HG03521 (cell line): ENCODE results near the gene TRAFD1.
"Not testable (repeated sequence)": the region's sequence is repeated elsewhere in the genome, so short reads cannot be mapped to it uniquely, and the experiment has no call there.

Source experiments
- ATAC-seq: cut with Tn5 transposase; IDR thresholded peaks from one replicate; pipeline ENCODE4 v1.9.1; 2021; ENCODE audit warnings: mild to moderate bottlenecking, moderate library complexity; ENCODE audit not compliant: unreplicated experiment

Gene TRAFD1

DNA sequence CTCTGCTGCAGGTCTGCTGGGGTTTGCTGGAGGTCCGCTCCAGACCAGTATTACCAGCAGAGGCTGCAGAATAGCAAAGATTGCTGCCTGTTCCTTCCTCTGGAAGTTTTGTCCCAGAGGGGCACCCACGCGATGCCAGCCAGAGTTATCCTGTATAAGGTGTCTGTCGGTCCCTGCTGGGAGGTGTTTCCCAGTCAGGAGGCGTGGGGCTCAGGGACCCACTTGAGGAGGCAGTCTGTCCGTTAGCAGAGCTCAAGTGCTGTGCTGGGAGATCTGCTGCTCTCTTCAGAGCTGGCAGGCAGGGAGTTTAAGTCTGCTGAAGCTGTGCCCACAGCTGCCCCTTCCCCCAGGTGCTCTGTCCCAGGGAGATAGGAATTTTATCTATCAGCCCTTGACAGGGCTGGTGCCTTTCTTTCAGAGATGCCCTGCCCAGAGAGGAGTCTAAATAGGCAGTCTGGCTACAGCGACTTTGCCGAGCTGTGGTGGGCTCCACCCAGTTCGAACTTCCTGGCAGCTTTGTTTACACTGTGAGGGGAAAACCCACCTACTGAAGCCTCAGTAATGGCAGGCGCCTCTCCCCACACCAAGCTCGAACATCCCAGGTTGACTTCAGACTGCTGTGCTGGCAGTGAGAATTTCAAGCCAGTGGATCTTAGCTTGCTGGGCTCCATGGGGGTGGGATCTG, 33.2 kb downstream of the TRAFD1 start:
- ATAC-seq = not testable (repeated sequence)

DNA sequence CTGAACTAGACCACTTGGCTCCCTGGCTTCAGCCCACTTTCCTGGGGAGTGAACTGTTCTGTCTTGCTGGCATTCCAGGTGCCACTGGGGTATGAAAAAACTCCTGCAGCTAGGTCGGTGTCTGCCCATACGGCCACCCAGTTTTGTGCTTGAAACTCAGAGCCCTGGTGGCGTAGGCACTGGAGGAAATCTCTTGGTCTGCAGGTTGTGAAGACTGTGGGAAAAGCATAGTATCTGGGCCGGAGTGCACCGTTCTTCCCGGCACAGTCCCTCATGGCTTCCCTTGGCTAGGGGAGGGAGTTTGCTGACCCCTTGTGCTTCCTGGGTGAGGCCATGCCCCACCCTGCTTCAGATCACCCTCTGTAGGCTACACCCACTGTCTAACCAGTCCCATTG, 33.8 kb downstream of the TRAFD1 start:
- no peak for ATAC-seq

DNA sequence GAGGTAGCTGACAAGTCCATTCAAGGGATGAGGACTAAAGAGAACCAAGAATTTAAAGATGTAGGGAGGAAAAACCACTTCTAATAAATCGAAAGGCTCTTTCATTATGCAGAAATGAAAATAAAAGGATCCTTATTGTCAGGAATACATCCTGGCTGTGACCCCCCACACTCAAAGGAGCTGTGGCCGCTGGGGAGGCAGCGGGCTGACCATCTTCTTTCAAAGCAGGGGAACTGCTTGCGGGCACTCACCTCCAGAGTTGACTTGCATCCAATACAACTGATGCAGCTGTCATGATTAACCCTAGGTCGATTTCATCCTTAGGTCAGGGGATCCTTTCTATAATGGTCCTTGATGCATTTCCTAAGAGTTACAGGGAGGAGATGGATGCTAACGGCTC, 35.3 kb downstream of the TRAFD1 start:
- ATAC-seq = no peak

DNA sequence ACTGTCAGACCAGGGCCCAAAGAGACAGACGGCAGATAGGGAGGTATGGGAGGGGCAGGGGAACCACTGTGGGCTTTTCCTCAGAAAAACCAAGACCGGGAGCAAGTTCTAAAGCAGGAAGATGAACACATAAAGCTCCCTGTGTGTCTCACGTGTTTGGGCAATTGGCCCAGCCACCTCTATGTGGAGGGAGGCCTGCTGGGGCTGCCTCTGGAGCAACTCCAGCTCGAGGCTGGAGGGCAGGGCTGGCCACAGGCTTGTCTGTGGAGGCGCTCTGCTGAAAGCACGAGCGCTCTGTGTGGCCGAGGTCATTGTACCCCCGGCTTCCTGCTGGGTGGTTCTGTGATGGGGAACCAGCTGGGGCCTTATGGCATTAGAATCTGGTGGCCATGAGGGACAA, 36.4 kb downstream of the TRAFD1 start:
- ATAC-seq = no peak

DNA sequence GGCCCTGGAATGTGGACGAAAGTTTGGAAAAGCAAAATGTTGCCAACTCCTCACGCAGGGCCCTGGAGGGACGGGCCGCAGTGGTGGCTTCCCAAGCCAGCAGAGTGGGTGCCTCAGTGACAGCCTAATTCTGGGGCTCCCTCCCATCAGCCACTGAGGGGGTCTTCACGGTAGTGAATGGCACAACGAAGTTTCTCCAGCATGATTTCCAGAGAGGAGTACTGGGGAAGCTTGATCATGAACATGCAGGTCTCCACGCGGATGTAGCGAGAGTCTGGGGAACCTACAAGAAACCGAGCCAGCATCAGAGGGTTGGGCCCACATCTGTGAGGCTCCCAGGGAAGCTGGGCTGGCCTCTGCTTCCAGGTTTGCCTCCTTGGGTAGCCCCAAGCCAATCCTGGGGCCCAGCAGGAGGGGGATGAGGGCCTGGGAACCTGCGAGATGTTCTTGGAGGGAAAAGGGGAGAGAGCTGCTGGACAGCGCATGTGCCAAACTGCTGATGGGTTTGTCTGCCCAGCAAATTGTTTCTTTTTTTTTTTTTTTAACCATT, 37.0 kb downstream of the TRAFD1 start:
- no peak for ATAC-seq

DNA sequence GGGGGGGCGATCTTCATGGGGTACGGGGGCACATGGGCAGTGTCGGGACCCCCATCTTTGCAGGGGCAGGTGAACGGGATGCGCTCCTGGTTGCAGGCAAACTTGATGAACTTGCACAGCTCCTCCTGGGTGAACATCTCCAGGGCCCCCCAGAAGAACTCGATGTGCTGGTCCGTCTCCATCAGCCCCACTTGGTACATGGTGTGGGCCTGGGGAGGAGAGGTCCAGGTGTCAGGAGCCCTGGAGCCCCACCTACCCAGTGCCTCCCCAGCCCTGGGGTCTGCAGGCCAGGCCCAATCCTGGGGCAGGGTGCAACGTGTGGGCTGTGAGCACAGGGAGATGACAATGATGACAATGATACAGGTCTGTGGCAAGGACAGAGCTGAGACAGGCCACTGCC, 37.7 kb downstream of the TRAFD1 start:
- no peak for ATAC-seq

DNA sequence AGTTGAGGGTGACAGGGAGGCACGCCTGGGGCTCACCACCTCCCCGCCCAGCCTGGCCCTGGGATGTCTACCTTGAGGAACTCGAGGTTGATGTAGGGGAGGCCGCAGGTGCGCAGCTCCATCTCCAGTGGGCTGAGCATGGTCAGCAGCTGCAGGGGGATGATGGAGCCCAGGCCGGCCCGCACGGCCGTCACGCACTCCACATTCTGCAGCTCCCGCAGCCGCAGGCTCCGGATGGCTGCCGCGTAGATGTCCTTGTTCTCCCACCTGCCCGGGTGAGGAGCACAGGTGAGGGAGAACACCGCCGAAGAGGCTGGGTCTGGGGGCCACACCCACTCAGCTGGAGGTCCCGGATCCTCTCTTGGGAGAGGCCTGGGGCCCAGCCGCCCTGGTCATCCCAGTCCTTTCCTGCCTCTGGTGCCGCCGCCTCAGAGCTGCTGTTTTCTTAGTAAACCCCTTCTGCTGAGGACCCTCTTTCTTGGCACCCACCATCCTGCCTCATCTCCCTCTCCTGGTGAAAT, 38.2 kb downstream of the TRAFD1 start:
- ATAC-seq = no peak

DNA sequence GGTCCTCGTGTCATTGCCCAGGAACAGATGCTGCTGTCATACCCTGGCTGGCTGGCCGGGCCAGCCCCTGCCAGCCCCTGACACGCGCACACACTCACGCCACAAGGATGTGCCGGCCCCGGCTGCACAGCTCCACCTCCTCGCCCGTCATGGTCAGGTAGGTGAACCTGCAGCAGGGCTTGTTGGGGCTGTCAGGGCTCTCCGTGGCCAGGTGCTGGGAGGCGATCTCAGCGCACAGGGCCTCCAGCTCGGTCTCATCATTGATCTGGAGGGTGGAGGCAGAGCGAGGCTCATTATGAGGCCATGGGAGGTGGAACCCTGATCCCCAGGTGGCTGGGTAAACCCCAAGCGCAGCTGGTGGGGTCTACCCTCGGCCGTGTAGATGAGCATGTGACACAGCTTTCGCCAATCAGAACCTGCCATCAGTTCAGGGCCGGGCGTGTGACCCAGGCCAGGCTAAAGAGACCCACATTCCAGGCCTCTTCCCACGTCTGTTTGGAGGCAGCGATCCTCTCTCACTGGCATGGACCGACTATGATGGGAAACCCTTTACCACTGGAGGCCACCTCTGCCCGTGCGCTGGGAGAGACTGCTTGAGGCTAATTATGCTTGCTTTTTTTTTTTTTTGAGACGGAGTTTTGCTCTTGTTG, 38.8 kb downstream of the TRAFD1 start:
- no peak for ATAC-seq

DNA sequence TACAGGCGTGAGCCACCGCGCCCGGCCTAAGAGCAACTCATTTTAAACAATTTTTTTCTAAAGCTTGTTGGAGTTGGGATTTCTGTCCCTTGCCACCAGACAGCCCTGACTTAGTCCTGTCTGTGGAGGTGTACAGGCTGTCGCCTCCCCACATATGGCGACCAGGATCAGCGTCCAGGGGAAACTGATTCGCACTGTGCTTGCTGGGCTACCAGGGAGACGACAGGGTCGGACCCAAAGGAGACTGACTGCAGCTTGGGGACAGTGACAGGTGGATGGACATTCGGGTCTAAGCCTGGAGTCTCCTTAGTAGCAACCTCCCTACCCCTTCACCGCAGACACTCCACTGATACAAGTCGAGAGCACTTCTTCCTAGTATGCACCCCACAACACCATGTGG, 40.3 kb downstream of the TRAFD1 start:
- no peak for ATAC-seq

DNA sequence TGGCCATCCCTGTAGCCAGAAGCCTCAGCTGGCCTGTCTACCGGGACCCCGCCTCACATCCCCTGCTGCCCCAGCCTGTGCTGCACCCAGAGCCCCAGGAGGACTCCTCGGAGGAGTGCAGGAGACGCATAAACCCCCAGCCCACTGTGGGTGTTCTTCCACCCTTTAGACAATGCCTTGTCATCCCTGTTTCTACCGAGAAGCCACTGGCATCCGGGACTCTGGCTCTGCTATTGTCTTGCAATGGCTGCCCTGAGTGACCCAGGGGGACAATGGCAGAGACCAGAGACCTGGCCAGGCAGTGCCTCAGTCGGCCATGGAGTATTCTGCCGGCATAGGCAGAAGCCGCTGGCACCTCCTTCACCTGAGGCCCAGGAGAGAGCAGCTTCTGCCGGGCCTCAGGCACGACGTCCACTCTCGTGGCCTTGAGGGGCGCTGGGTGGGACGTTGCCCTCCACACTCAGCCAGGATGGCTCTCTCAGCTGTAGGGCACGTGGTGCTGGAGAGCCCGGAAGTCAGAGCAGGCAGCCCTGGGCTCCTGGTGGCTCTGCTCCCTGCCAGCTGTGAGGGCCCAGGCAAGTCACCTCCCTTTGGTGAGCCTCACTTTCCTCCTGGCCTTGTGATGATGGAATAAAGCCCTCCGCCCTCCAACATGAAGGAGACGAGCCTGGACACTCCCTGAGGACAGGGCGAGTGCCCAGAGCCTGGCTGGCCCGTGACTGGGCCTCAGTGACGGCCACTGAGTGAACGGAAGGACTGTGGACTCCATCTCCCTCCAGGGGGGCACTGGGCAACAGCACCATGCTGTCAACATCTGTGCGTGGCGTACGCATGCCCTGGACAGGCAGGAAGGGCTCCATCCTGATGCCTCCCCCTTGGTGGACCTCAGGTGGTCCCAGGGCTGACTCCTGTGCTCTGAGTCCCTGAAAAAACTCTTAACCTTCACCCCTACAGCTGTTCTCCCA, 41.0 kb downstream of the TRAFD1 start:
- ATAC-seq = no peak

DNA sequence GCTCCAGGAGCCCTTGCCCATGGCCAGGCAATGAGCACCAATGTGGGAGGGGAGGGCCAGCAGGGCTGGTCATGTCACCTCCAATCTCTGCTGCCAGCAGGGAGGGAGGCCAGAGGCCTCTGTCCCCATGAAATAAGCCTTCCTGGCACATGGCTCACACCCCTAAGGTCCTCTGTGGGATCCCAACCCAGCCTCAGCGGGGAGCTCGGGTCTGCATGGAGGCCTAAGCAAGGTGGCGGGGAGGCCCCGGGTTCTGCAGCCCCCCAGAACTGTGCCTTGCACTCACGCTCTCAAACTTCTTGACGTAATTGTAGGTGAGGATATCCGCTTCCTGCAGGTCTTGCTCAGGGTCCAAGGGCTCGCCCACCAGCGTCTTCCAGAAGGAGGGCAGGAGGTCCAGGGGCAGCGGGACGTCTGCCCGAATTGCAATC, 41.7 kb downstream of the TRAFD1 start:
- no peak for ATAC-seq

DNA sequence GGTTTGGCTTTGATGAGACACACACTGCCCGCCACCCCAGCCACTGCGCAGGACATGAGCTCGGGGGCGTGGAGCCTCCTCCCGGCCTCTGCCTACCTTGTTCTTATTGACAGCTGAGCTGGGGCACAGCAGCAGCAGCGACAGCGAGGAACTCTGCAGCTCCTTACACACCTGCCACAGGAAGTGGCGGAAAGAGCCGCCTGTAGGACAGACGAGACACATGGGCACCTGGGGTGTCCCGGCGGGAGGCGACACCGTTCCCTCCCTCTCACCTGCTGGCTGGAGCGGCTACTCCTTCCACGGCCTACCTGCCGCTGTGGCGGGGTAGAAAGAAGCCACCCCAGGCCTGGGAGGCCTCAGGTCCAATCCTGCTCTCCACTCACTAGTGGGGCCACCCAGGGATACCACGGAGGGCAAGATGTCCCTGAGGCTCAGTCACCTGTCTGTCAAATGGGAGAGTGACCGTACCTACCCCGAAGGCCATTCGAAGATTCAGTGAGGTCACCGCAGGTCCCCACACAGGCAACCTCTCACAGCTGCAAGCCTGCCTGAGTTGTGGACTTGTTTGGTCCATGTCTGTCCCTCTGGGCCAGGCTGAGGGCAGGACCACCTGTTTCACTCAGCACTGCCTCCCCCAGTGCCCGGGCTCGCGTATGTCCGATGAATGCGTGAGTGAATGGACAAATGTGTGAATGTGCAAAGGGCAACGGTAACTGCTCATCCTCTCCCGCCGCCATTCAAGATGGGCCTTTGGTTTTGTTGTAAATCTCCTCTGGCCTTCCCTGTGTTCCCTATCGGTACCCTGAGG, 42.6 kb downstream of the TRAFD1 start:
- no peak for ATAC-seq

DNA sequence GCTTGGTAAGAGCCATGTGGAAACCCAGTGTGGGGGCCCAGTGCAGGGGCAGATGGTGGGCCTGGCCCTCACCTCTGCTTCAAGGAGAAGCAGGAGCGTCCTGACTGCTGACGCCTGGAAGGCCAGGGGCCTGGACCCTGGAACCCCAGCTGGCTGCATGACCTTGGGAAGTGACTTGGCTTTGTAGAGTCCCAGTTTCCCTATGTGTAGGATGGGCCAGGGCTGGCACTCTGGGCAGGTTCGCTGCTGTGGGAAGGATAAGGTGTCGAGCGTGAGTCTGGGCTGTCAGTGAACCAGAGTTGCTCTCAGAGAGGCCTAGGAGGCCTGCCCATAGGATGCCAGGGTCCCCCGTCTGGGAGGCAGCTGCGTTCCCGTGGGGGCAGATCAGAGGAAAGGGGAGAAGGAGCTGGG, 43.2 kb downstream of the TRAFD1 start:
- no peak for ATAC-seq

DNA sequence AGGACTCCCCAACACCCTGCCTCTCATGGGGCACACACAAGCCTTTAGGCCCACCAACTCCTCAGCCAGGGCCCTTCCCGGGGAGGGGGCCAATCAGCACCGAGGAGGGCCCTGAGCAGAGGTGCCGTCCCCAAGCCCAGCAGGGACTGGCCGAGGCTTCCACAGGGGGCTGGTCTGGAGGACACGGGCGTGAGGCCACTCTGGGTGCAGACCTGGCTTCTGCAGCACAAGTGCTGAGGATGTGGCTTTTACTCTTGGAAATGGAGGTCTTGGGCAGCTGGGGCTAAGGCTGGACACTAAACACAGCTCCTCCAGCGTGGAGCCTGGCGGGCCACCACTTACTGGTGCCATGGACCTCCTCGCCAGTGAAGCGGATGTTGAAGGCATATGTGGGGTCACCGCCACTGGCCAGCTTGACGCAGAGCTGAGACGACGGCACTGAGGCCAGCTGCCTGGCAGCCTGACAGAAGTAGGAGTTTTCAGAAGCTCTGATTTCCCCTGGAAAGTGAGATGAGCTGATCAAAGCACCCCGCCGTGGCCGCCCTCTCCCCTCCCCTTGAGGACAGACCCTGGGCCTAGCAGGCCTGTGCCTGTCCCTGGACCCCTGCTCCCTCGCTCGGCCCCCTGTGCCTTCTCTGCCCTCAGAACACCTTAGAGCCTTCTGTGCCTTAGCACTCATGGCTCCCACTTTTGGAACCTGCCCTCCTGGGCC, 44.0 kb downstream of the TRAFD1 start:
- ATAC-seq = no peak

DNA sequence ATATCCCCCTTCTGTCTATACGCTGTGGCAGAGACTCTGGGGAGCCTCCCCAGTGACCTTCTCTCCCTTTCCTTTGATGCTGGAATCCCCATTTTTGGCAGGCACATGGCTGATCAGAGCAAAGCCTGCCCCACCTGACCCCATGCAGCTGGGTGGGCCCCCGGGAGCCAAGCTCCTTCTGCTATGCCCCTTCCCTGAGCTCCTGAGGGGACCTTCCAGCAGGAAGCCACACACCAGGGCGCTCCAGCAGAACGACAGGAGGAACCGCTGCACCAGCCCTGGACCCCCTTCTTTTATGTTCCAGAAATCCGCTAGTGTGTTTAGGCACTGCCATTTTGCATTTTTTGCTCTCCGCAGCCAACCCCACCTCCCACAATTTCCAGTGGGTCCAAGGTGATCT, 44.6 kb downstream of the TRAFD1 start:
- ATAC-seq = no peak

DNA sequence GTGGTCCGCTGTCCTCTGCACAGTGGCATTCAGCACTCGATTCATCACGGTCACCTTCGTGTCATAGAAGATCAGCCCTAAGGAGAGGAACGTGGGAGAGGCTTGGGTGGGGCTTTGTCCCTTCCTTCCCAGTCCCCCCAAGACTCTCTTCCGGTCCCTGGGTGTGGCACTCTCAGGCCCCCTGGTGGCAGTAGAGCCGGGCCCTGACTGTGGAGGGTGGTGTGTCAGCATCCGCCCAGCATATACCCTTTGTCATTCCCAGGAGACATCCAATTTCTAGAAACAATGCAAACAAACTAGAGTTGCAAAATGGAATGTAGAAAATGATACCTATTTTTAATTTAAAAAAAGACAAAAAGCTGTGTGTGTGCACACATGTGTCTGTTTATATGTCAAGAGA, 45.0 kb downstream of the TRAFD1 start:
- ATAC-seq = no peak

DNA sequence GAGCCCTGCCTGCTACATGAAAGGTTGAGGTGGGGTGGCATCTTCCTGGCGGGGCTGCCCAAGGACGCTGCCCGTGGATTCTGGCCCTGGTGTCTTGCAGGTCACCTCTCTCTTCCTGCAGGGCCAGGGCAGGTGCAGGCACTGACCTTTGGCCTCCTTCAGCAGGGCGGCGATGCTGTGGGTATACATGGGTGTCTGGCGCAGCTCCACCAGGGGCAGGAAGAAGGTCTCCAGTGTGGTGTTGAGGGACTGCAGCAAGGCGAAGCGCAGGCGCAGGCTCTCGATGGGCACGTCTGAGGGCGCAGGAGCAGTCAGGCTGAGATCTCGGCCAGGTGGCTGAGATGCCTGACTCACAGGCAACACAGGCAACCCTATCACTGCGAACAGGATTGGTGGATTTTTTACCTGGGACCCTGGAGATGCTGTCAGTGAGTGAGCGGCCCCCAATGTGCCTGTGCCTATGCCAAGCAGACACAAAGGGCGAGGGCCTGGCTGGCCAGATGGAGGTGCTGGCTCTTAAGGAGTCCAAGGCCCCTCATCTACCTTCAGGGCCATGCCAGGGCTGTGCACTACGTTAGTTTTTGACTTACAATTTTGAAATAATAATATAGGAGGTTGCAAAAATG, 45.7 kb downstream of the TRAFD1 start:
- ATAC-seq = no peak

DNA sequence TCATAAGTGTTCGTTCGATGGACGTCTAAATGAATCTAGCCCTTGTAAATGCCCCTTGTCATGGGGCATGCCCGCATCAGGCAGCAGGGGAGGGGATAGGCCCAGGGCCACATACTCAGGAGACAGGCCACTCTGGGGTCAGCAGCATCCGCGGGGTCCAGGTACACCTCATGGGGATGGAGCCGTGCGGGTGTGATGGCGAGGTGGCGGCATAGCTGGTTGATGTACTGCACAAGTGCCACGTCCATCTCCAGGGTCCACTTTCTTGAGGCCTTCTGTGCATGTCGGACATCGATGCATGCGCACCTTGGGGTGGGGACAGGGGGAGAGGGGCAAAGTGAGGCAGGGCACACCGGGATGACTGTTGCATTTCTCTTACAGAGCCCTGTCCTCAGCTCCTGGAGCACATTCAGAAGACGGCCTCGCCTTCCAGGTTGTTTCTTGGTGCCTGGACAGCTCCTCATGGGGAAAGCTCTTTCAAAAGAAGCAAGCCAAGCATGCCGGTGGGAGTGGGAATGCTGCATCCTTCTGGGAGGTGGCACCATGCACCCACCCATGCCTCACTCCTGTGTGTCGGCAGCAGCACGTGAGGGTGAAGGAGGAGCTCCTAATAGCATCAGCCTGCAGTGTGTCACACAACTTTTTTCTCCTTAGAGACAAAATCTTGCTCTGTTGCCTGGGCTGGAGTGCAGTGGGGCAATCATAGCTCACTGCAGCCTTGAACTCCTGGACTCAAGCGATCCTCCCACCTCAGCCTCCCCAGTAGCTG, 47.4 kb downstream of the TRAFD1 start:
- ATAC-seq = no peak
